ENCODE data around the gene MCL1.

DNA sequence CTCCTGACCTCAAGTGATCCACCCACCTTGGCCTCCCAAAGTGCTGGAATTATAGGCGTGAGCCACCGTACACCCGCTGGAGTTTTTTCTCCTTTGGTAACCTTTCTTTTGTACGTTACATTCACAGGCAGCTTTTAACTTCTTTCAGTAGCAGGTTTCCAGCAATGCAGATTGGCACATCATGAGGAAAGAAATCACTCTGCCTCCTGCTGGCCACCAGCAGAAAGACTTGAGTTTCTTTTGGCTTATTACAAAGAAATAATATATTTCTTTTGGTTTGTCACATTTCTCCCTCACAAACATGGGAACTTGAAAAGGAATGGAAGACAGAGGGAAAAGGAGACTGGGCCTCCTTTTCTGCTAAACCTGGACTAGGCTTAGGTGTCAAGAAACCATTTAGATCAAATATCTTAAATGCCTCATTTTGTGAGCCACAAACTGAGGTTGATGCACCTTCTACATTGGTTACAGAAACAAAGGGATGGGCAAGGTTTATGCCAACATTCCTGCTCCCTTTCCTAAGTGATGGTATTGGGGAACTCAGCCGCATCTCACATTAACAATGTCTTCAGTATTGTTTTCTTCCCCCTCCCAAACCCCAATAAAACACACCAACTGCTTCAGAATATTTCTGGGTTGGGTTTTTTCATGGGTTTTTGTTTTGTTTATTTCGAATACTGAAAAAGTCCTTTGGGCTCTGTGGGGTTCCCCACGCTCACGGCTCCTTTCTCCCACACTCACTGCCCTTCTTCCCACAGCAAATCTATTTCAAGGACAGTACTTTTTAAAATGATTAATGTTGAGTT is 42.3 kb upstream of the MCL1 start:
- TF ChIP-seq POLR2A (IDR thresholded peaks at IDR 0.05; ENCODE audit: low read length) (no peak), GATA1 (IDR thresholded peaks at IDR 0.05; ENCODE audit: low read depth, low read length) (no peak)

Data from erythroblast (primary cell).